IMR-90 (cell line): ENCODE measurements around the gene AFDN. TPM values are rescaled to one million over a fixed set of nuclear protein-coding genes. Genes with fewer than 3 reads are reported as not detected.

ENCODE experiments used
- ATAC-seq: fragments of 200-7000 bp; cut with Tn5 transposase; 2 replicates; pipeline ENCODE4 v1.9.1; 2020; ENCODE audit warnings: low read depth, mild to moderate bottlenecking, moderate library complexity
- BruUV-seq: library from RNA; stranded (reverse); fragments of 400-500 nt; replicated peaks from 2 replicates; lab custom pipeline; 2021; lab: Mats Ljungman, UMichigan
- CTCF ChIA-PET: fragments of 300-600 bp; formaldehyde crosslinking; extraction: SDS; loops from one replicate; lab custom pipeline; 2021; ENCODE audit warnings: antibody characterized with exemption; lab: Yijun Ruan, JAX
- POLR2A ChIA-PET: fragments of 300-600 bp; sonication (Branson Sonifier 250); formaldehyde crosslinking; loops from one replicate; lab custom pipeline; 2022; ENCODE audit warnings: antibody characterized with exemption; ENCODE audit not compliant: unreplicated experiment; lab: Charles Lee
- DNase-seq: peaks from one replicate; pipeline ENCODE4 v3.0.0; 2013
- H2AFZ ChIP-seq: replicated peaks from 2 replicates; pipeline ENCODE3; 2013; ENCODE audit warnings: low read length, mild to moderate bottlenecking; ENCODE audit not compliant: poor library complexity
- H2AK5ac ChIP-seq: 2 replicates; pipeline ENCODE4 v1.6.1; 2013; ENCODE audit warnings: low read depth, low read length, inconsistent platforms
- H2AK9ac ChIP-seq: replicated peaks from 2 replicates; pipeline ENCODE3; 2013; ENCODE audit warnings: mild to moderate bottlenecking, low read depth, low read length, moderate library complexity; ENCODE audit not compliant: poor library complexity
- H2BK120ac ChIP-seq: 2 replicates; pipeline ENCODE4 v1.6.1; 2013; ENCODE audit warnings: low read depth, low read length, inconsistent platforms
- H2BK15ac ChIP-seq: 3 replicates; pipeline ENCODE4 v1.6.1; 2013; ENCODE audit warnings: low read depth, low read length, inconsistent platforms
- H2BK20ac ChIP-seq: 2 replicates; pipeline ENCODE4 v1.6.1; 2013; ENCODE audit warnings: low read depth, mild to moderate bottlenecking, inconsistent platforms, low read length, moderate library complexity
- H2BK5ac ChIP-seq: 2 replicates; pipeline ENCODE4 v1.6.1; 2013; ENCODE audit warnings: mild to moderate bottlenecking, low read depth, low read length, inconsistent platforms; ENCODE audit not compliant: poor library complexity, severe bottlenecking
- H3K14ac ChIP-seq: replicated peaks from 2 replicates; pipeline ENCODE4 v1.6.1; 2013; ENCODE audit warnings: low read depth, low read length, inconsistent platforms
- H3K18ac ChIP-seq: 2 replicates; pipeline ENCODE4 v1.6.1; 2013; ENCODE audit warnings: low read depth, low read length, control low read depth
- H3K23ac ChIP-seq: 2 replicates; pipeline ENCODE4 v1.6.1; 2013; ENCODE audit warnings: low read depth, low read length, inconsistent platforms
- H3K27ac ChIP-seq: 2 replicates; pipeline ENCODE4 v1.5.1; 2013; ENCODE audit warnings: mild to moderate bottlenecking, control low read depth, low read length; ENCODE audit not compliant: insufficient read depth
- H3K27me3 ChIP-seq: 2 replicates; pipeline ENCODE4 v1.6.1; 2013; ENCODE audit warnings: low read length; ENCODE audit not compliant: control insufficient read depth, insufficient read depth
- H3K36me3 ChIP-seq: 2 replicates; pipeline ENCODE4 v1.6.1; 2013; ENCODE audit warnings: low read length, mixed read lengths; ENCODE audit not compliant: control insufficient read depth, insufficient read depth
- H3K4ac ChIP-seq: 2 replicates; pipeline ENCODE4 v1.6.1; 2013; ENCODE audit warnings: low read depth, low read length, inconsistent platforms
- H3K4me1 ChIP-seq: 2 replicates; pipeline ENCODE4 v1.6.1; 2013; ENCODE audit warnings: low read length, mixed read lengths; ENCODE audit not compliant: control insufficient read depth, insufficient read depth
- H3K4me2 ChIP-seq: 2 replicates; pipeline ENCODE4 v1.6.1; 2013; ENCODE audit warnings: low read depth, mild to moderate bottlenecking, control low read depth, low read length, moderate library complexity
- H3K4me3 ChIP-seq: 2 replicates; pipeline ENCODE4 v1.5.1; 2013; ENCODE audit warnings: low read depth, mild to moderate bottlenecking, control low read depth, low read length, moderate library complexity; ENCODE audit not compliant: insufficient read depth
- H3K56ac ChIP-seq: 2 replicates; pipeline ENCODE4 v1.6.1; 2013; ENCODE audit warnings: low read length, inconsistent platforms; ENCODE audit not compliant: insufficient read depth; ENCODE audit errors: extremely low read depth
- H3K79me1 ChIP-seq, 2 experiments: 2 replicates each; pipeline ENCODE4 v1.6.1; 2013; ENCODE audit warnings: low read length in 2 of 2, inconsistent platforms in 1 of 2, low read depth in 1 of 2
- H3K9ac ChIP-seq: 2 replicates; pipeline ENCODE4 v1.6.1; 2013; ENCODE audit warnings: low read depth, low read length, control low read depth
- H3K9me1 ChIP-seq: 2 replicates; pipeline ENCODE4 v1.6.1; 2013; ENCODE audit warnings: low read length, inconsistent platforms; ENCODE audit not compliant: insufficient read depth
- H3K9me3 ChIP-seq: 2 replicates; pipeline ENCODE4 v1.6.1; 2013; ENCODE audit warnings: low read length; ENCODE audit not compliant: control insufficient read depth, insufficient read depth
- H4K20me1 ChIP-seq: 2 replicates; pipeline ENCODE4 v1.6.1; 2013; ENCODE audit warnings: low read length, inconsistent platforms; ENCODE audit not compliant: insufficient read depth
- H4K5ac ChIP-seq: 2 replicates; pipeline ENCODE4 v1.6.1; 2013; ENCODE audit warnings: mild to moderate bottlenecking, low read depth, low read length, control low read depth
- H4K8ac ChIP-seq, 2 experiments: 2 replicates each; pipeline ENCODE4 v1.6.1; 2013; ENCODE audit warnings: low read depth in 2 of 2, low read length in 2 of 2, control low read depth in 1 of 2, inconsistent platforms in 1 of 2
- H4K91ac ChIP-seq: 2 replicates; pipeline ENCODE4 v1.6.1; 2013; ENCODE audit warnings: low read depth, low read length, inconsistent platforms; ENCODE audit not compliant: insufficient read depth
- CHD1 ChIP-seq: IDR thresholded peaks from 2 replicates; pipeline ENCODE4 v1.6.1; 2012; ENCODE audit warnings: low read depth, low read length, improper control_type of control experiment
- MAFK ChIP-seq: IDR thresholded peaks from 2 replicates; pipeline ENCODE4 v1.6.1; 2012; ENCODE audit warnings: low read depth, low read length, improper control_type of control experiment
- MAZ ChIP-seq: IDR thresholded peaks from 2 replicates; pipeline ENCODE4 v1.6.1; 2012; ENCODE audit warnings: low read depth, mild to moderate bottlenecking, low read length, improper control_type of control experiment, moderate library complexity, borderline replicate concordance
- MXI1 ChIP-seq: IDR thresholded peaks from 2 replicates; pipeline ENCODE4 v1.6.1; 2012; ENCODE audit warnings: low read depth, mild to moderate bottlenecking, low read length, moderate library complexity, borderline replicate concordance
- POLR2A ChIP-seq: IDR thresholded peaks from 2 replicates; pipeline ENCODE4 v1.6.1; 2012; ENCODE audit warnings: mild to moderate bottlenecking, low read depth, low read length
- RCOR1 ChIP-seq: IDR thresholded peaks from 2 replicates; pipeline ENCODE4 v1.6.1; 2012; ENCODE audit warnings: mild to moderate bottlenecking, low read length, improper control_type of control experiment; ENCODE audit not compliant: insufficient replicate concordance
- RFX5 ChIP-seq: IDR thresholded peaks from 2 replicates; pipeline ENCODE4 v1.8.0; 2012; ENCODE audit warnings: low read depth, mild to moderate bottlenecking, low read length, moderate library complexity
- SMC3 ChIP-seq: fragments of 150-350 bp; IDR thresholded peaks from 2 replicates; pipeline ENCODE4 v1.6.1; 2016; ENCODE audit warnings: low read depth, mild to moderate bottlenecking, antibody characterized with exemption, low read length, moderate library complexity
- WGBS, 2 experiments: methylation state at CpG; one replicate each; pipeline versions ENCODE4 v1.1.5 to v1.1.7; 2013; ENCODE audit warnings: missing lambda C conversion rate in 2 of 2; ENCODE audit not compliant: insufficient read length in 1 of 2; ENCODE audit errors: extremely low coverage in 2 of 2; 5-methylcytosine and 5-hydroxymethylcytosine counted together
- dilution Hi-C: fragments of 300-500 bp; cut with HindIII; formaldehyde crosslinking; loops from one replicate; pipeline ENCODE4 v1.14.3; 2018; ENCODE audit warnings: low sequenced_read_pairs; ENCODE audit not compliant: unreplicated experiment
- in situ Hi-C: fragments of 300-500 bp; cut with MboI; formaldehyde crosslinking; loops from 3 replicates; pipeline ENCODE4 v1.14.3; 2019; ENCODE audit warnings: low sequenced_read_pairs, inconsistent platforms, mixed read lengths
- intact Hi-C: fragments of 100-400 bp; cut with micrococcal nuclease; formaldehyde crosslinking; loops from 2 replicates; pipeline ENCODE4 v1.10.0; 2022
- polyA plus RNA-seq, 3 experiments: library from polyadenylated mRNA; depleted of rRNA; stranded (reverse); fragments of >200 nt; gene quantifications; 2 replicates each; pipeline ENCODE4 v1.2.3, GENCODE V29; 2012; ENCODE audit warnings: low replicate concordance in 1 of 3
- total RNA-seq: library from RNA; depleted of rRNA; stranded (reverse); fragments of >200 nt; gene quantifications from 2 replicates; pipeline ENCODE4 v1.2.3, GENCODE V29; 2012
- TF ChIP-seq, protein P1 (sequence below): conservative IDR thresholded peaks from 2 replicates; pipeline ENCODE4 v1.5.1; 2012; ENCODE audit warnings: mild to moderate bottlenecking, low read depth, low read length, improper control_type of control experiment
- TF ChIP-seq, protein P2 (sequence below): fragments of 150-350 bp; IDR thresholded peaks from 2 replicates; pipeline ENCODE4 v1.6.1; 2017; ENCODE audit warnings: mild to moderate bottlenecking, antibody characterized with exemption, low read length, low read depth

The AFDN gene
- total and polyA plus RNA-seq, 2 of the 4 experiments (the other 2 are of a cell fraction): 11.6 to 20.8 TPM

DNA sequence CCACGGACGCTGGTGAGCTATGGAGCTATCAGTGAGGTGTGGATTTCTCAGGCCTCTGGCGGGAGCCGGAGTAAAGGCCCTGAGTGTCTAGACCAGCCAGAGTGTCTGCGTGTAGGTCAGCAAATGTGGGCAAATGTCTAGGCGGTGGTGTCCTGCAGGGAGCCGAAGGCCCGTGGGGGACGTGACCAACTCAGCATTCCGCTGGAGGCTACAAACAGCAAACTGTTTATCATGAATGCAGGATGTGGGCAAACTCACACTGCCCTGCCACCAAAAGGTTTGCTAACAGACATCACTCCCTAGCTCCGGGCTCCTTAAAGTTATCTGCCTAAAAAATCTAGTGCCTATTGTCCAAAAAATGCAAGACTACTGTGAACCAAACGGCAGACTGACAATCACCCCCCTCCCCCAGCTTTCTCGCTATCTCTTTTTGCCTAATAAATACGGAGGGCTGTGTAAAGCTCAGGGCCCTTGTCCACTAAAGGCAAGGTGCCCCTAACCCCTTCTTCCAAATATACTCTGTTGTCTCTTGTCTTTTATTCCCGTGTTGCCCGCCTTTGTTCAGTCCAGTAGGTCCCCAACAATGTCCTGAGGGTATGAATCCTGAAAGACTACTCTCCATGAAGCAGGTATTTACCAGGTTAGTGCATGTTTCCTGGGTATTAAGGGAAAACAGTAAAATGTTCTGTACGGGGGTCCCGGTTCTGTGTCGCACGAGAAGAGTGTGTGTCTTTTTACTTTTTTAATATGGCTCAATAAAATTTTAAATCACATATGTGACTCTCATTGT is 29.0 kb upstream of the AFDN start:
- no peaks in the 10 kb centered on the region for H3K4me1 ChIP-seq
- no peak overlapping the region for H2AK9ac ChIP-seq
- H3K4ac ChIP-seq: no peak overlapping the region
- 81% methylated on average over 4 of the region's 20 CpGs; no CpG with 5 or more reads in 1 of the 2 experiments for WGBS, 2 experiments
- H2BK120ac ChIP-seq: no peak overlapping the region
- no peak overlapping the region for H4K91ac ChIP-seq
- H2BK20ac ChIP-seq: no peak overlapping the region
- no peak overlapping the region for H3K18ac ChIP-seq
- no peak overlapping the region for H2BK5ac ChIP-seq
- dilution Hi-C loops: no loop called here
- CTCF ChIA-PET: no interaction called here
- ATAC-seq: no peak
- H3K27ac ChIP-seq: no peak overlapping the region
- no peak overlapping the region for H3K4me2 ChIP-seq
- DNase-seq: no peak
- TF ChIP-seq CHD1 (no peak), RCOR1 (no peak), POLR2A (no peak), MAFK (no peak), MXI1 (no peak), RFX5 (no peak), MAZ (no peak), SMC3 (no peak)
- TF ChIP-seq, protein P1, sequence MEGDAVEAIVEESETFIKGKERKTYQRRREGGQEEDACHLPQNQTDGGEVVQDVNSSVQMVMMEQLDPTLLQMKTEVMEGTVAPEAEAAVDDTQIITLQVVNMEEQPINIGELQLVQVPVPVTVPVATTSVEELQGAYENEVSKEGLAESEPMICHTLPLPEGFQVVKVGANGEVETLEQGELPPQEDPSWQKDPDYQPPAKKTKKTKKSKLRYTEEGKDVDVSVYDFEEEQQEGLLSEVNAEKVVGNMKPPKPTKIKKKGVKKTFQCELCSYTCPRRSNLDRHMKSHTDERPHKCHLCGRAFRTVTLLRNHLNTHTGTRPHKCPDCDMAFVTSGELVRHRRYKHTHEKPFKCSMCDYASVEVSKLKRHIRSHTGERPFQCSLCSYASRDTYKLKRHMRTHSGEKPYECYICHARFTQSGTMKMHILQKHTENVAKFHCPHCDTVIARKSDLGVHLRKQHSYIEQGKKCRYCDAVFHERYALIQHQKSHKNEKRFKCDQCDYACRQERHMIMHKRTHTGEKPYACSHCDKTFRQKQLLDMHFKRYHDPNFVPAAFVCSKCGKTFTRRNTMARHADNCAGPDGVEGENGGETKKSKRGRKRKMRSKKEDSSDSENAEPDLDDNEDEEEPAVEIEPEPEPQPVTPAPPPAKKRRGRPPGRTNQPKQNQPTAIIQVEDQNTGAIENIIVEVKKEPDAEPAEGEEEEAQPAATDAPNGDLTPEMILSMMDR: no peak
- TF ChIP-seq, protein P2, sequence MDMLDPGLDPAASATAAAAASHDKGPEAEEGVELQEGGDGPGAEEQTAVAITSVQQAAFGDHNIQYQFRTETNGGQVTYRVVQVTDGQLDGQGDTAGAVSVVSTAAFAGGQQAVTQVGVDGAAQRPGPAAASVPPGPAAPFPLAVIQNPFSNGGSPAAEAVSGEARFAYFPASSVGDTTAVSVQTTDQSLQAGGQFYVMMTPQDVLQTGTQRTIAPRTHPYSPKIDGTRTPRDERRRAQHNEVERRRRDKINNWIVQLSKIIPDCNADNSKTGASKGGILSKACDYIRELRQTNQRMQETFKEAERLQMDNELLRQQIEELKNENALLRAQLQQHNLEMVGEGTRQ: no peak
- intact Hi-C loops: no loop called here
- POLR2A ChIA-PET: no interaction called here
- in situ Hi-C loops: no loop called here
- no peaks in the 10 kb centered on the region for H3K9me1 ChIP-seq
- no TSS peak for BruUV-seq
- no peak overlapping the region for H3K4me3 ChIP-seq
- H3K23ac ChIP-seq: no peak overlapping the region
- H4K5ac ChIP-seq: no peak overlapping the region
- no peak overlapping the region for H2AFZ ChIP-seq
- no peaks in the 10 kb centered on the region for H3K36me3 ChIP-seq
- no peak overlapping the region for H3K9ac ChIP-seq
- H2AK5ac ChIP-seq: no peak overlapping the region
- H4K20me1 ChIP-seq: no peaks in the 10 kb centered on the region; the same call in 1 of the 2 replicates
- peaks cover 7% of the 10 kb centered on the region for H3K27me3 ChIP-seq
- no peak overlapping the region for H4K8ac ChIP-seq
- no peak overlapping the region for H3K14ac ChIP-seq
- H3K56ac ChIP-seq: no peak overlapping the region
- no peaks in the 10 kb centered on the region for H3K9me3 ChIP-seq
- H2BK15ac ChIP-seq: no peak overlapping the region
- no peaks in the 10 kb centered on the region for H3K79me1 ChIP-seq
